ENCODE data around the gene CCZ1.
A peak's percentile ranks its signal among the peaks of the same experiment; 100 is the strongest.
"Not testable (repeated sequence)": the region's sequence is repeated elsewhere in the genome, so short reads cannot be mapped to it uniquely, and the experiment has no call there.

Gene CCZ1

DNA sequence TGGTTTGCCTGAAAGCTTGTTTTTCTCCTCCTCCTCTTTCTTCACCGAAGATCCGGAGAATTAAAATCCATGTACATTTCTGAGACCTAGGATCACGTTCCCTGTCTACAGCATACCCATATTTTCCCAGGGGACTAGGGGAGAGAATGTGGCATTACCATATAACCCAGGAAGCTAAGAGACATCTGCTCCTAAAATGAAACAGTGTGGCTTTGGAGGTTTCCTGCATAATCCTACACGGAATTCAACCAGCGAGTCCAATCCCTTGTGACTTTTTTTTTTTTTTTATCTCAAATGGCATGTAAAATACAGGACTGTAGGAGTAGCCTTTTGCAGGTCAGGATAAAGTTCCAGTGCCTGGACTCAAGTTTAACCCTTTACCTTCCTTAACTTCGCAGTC lies 10.3 kb downstream of the CCZ1 start:
- DNase-seq (ENCODE audit: low read depth): not testable (repeated sequence)

DNA sequence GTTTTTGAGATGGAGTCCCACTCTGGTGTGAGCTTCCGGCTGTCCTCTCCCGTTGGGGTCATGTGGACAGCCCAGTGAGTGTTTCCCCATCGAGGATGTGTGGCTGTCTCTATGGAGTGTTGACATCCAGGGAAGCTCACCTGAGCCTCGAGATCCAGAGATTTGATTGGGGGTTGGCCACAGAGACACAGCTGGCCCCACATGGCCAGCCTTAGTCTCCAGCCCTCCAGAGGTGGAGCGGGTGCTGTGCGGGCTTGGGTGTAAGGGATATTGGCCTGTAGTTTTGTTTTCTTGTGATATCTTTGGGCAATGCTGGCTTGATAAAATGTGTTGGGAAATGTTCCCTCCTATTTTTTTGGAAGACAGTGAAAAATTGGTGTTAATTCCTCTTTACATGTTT lies 18.0 kb downstream of the CCZ1 start:
- DNase-seq (ENCODE audit: low read depth): not testable (repeated sequence)

DNA sequence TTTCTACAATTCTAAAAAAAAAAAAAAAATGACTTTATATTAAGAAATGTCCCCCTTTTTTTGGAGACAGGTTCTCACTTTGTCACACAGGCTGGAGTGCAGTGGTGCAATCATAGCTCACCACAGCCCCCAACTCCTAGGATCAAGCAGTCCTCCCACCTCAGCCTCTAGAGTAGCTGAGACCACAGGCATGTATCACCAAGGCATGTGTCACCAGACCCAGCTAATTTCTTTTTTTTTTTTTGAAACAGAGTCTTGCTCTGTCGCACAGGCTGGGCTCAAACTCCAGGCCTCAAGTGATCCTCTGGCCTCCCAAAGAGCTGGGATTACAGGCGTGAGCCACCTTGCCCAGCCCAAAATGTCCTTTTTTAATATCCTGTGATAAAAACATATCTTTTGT lies 25.6 kb downstream of the CCZ1 start:
- DNase-seq (ENCODE audit: low read depth): not testable (repeated sequence)

DNA sequence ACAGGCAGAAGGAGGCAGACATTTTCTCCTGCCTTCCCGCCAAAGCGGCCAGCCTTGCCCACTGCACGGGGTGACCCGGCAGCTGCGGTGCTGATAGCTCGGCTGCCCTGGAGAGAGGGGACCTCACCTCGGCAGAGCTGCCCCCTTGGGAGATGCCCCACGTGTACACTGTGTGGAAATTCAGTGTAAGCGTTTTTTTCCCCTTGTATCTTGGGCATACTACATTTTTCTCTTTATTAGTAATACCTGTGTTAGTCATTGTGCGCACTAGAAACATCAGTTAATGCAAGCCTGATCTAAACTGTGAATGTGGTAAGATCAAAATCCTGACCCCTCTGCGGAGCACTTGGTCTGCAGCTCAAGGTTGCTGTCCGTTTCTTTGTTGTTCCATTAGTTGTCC lies 26.1 kb downstream of the CCZ1 start:
- not testable (repeated sequence) for DNase-seq (ENCODE audit: low read depth)

DNA sequence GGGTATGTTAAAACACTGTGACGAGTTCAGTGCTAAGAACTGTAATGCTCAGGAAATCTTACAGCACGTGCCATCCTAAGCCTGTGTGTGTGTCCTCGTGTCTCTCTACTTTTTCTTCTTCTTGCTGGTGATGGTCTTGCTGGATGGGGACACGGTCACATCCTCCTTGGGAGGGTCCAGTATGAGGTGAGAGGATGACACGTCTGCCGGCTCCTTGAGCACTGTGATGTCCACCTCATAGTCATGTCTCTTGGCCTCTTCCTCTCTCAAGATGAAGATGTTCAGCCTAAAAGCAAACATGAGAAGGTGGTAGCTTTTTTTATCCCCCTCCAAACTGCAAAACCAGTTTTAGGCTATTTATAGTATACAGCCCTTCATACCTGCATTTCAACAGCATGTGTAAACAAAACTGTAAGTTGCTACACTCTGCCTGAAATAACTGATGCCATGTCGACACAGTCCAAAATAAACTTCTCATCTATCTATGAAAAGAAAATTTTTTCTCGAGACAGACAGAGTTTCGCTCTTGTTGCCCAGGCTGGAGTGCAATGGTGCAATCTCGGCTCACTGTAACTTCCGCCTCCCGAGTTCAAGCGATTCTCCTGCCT lies 27.8 kb downstream of the CCZ1 start:
- DNase-seq (ENCODE audit: low read depth): not testable (repeated sequence)

DNA sequence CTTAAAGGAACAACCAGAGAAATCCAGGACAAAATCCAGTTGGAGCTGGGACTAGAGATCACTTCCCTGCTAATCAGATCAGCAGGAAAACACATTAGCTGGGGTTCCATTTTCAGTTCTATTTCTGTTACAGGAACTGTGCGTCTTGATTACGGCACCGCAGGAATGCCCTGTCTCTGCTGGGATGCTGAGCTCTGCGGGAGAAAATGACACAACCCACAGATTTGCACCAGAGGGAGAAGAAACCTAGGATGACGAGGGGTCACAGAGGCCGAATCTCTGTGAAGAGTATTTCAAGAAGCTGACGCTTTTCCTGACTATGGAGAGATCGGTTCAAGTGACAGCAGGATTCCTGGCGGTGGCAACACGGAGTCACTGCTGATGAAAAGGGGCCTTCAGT lies 31.8 kb downstream of the CCZ1 start:
- DNase-seq (ENCODE audit: low read depth): not testable (repeated sequence)

DNA sequence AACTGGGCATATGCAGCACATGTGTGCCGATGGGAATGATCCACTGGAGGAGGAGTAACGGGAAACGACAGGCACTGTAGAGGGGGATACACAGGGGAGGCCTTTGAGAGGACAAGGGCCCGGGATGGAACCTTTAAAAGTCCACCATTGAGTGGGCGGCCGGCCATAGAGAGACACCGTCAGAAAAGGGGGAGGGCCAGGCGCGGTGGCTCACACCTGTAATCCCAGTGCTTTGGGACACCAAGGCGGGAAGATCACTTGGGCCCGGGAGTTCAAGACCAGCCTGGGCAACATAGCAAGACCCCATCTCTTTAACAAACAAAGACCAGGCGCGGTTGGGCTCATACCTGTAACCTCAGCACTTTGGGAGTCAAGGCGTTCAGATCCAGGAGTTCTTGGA lies 32.7 kb downstream of the CCZ1 start:
- not testable (repeated sequence) for DNase-seq (ENCODE audit: low read depth)

DNA sequence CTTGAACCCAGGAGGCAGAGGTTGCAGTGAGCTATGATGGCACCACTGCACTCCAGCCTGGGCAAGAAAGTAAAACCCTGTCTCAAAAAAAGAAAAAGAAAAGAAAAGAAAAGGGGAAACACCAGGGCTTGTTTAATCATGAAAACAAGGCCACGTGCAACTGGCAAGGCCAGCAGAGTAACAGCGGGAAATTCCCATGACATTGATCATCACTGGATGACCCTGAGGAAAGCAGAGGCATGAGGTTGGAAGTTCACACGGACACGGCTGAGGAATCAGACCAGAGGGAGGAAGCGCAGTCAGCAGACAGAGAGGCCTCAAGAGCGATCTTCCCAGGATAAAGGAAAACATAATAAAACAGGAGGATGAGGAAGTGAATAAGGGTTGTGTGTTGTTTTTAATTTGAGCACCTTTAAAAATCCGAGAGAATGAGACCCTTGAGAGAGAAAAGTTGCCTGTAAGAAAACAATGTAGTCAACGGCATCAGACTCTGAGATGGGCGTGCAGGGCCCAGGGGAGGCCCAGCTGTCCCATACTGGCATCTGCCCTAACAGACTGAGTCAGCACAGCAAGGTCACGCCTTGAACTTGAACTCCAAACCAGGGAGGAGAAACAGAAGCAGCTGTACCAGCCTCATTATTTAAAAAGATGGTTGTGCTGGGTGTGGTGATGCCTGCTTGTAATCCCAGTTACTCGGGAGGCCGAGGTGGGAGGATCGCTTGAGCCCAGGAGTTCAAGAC lies 33.5 kb downstream of the CCZ1 start:
- peak; percentile 38 for DNase-seq (ENCODE audit: low read depth)

DNA sequence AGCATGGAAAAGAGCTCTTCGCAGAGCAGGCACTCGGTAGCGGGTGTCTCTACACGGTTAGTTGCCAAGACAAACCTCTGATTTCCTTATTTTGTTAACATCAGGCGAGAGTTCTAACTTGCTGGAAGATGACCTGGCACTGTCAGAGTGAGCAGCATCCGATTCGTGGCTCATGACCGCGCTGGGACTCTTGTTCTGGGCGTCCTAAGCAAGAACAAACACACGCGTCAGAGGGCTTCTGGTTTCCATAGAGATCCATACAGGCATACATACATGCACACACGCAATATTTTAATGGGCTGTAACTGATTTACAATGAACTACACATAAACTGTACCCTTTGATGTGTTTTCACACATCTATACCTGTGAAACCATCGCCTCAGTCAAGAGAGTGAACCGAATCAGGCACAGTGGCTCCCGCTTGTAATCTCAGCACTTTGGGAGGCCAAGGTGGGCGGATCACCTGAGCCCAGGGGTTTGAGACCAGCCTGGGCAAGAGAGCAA lies 36.5 kb downstream of the CCZ1 start:
- not testable (repeated sequence) for DNase-seq (ENCODE audit: low read depth)

DNA sequence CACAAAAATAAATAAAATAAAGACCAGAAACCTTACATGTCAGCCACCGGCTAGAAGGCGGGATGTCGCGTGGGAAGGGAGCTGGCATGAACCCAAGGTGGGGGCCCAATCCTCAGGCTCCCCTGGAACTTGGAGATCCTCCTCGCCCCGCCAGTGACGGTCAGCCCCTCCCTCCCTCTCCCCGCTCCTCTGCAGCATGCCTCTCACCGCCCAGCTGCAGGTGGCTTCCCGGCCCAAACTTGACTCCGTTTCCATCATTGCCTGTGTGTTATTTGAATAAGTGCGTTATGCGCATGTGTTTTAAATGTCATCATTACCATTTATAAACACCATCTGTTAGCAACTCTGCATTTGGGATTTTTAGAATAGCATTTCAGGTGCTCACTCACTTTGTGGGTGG lies 64.7 kb downstream of the CCZ1 start:
- not testable (repeated sequence) for DNase-seq (ENCODE audit: low read depth)

DNA sequence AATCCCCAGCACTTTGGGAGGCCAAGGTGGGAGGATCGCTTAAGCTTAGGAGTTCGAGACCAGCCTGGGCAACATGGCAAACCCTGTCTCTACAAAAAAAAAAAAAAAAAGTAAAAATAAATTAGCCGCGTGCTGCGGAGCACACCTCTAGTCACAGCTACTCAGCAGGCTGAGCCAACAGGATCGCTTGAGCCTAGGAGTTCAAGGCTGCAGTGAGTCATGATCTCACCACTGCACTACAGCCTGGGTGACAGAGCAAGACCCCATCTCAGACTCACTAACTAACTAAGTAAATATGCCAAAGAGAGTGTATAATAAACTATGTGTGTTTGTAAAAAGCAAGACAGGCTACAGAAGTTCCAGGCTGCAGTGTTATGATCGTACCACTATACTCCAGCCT lies 65.3 kb downstream of the CCZ1 start:
- not testable (repeated sequence) for DNase-seq (ENCODE audit: low read depth)

DNA sequence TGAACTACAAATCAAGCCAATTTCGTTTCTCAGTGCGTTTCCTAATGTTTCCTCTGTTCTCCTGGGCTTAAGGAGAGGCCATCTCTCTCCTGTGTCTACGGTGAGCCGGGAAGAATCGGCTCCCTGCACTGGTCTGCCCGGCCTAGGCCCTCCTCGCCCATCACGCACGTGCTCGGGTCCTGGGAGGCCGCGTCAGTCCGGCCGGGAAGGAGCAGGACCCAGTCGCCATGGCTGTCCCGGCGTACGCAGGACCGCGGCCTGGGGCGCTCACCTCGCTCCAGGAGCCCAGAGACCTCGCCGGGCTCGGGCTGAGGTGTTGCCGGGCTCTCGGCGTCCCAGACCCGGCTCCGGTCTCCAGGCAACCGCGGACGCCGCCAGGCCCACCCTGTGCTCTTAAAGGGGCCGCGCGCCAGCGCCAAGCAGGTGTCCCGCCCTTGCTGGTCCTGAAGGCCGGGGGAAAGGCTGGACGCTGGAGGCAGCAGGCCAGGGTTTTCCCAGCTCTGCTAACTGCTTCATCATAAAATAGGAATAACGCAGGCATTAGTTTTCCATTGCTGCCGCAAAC lies 71.9 kb downstream of the CCZ1 start, which contains the start of gene RSPH10B:
Gene RSPH10B, minus strand, starts transcription at position 343 of the 565 bp plus-strand sequence. CDS start 3,573 bp downstream, outside the sequence.
- not testable (repeated sequence) for DNase-seq (ENCODE audit: low read depth)

DNA sequence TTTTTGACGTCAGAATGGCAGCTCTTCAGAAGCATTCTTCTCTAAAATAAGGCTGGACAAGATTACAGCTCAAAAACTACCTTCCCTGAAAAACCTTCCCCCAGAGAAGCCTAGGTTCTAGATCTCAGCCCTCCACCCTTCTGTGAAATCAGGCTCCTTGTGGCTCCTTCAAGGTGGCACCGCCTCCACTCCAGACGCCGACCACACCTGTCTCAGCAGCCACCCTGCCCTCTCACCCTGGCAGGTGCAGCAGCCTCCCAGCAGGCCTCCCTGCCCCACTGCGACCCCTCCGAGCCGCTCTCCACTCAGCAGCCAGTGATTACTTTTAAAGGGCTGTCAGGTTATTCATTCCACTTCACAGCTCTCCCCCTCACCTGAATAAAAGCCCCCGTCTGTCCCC lies 75.0 kb downstream of the CCZ1 start:
- DNase-seq (ENCODE audit: low read depth): not testable (repeated sequence)
